ENCODE data around the gene ANO2. TPM values are rescaled to one million over a fixed set of nuclear protein-coding genes. Genes with fewer than 3 reads are reported as not detected.

ANO2 gene
- total RNA-seq, 1 donor from 2014 or later = 1.9 TPM

GRCh38 chr12:5768171-5768570 lies 176.9 kb downstream of the ANO2 start:
- peaks cover 2% of the 10 kb centered on the region for H3K9me3 Mint-ChIP-seq
- peaks cover 3% of the 10 kb centered on the region for H3K36me3 Mint-ChIP-seq (ENCODE audit: low read depth)
- TF ChIP-seq CTCF (conservative IDR thresholded peaks at IDR 0.05) = no peak
- peaks cover 15% of the 10 kb centered on the region for H3K27me3 Mint-ChIP-seq (ENCODE audit: low read depth)
- no peak overlapping the region for H3K4me3 Mint-ChIP-seq
- no peak for DNase-seq (ENCODE audit: low read depth, low spot score)
- H3K27ac Mint-ChIP-seq (ENCODE audit: unreplicated experiment) = no peak overlapping the region
- H3K4me1 Mint-ChIP-seq = no peaks in the 10 kb centered on the region

- no peak for DNase-seq (ENCODE audit: low read depth, low spot score)
- Mint-ChIP-seq H3K27ac (ENCODE audit: unreplicated experiment) (no peak overlapping the region), H3K4me3 (no peak overlapping the region), H3K4me1 (no peaks in the 10 kb centered on the region), H3K36me3 (ENCODE audit: low read depth) (peaks cover 7% of the 10 kb centered on the region), H3K9me3 (peaks cover 14% of the 10 kb centered on the region), H3K27me3 (ENCODE audit: low read depth) (peaks cover 8% of the 10 kb centered on the region)
- no peak for TF ChIP-seq CTCF (conservative IDR thresholded peaks at IDR 0.05)
These were observed 186.7 kb downstream of the ANO2 start for GRCh38 chr12:5758347-5758746.

- Mint-ChIP-seq H3K36me3 (ENCODE audit: low read depth) (peaks cover 7% of the 10 kb centered on the region), H3K27ac (ENCODE audit: unreplicated experiment) (no peak overlapping the region), H3K27me3 (ENCODE audit: low read depth) (peaks cover 10% of the 10 kb centered on the region), H3K9me3 (peaks cover 14% of the 10 kb centered on the region), H3K4me1 (no peaks in the 10 kb centered on the region), H3K4me3 (no peak overlapping the region)
- DNase-seq (ENCODE audit: low read depth, low spot score) = no peak
- TF ChIP-seq CTCF (conservative IDR thresholded peaks at IDR 0.05) = no peak
These were observed 188.7 kb downstream of the ANO2 start for GRCh38 chr12:5756338-5756842.

- Mint-ChIP-seq H3K4me1 (no peaks in the 10 kb centered on the region), H3K4me3 (no peak overlapping the region), H3K27ac (ENCODE audit: unreplicated experiment) (no peak overlapping the region), H3K36me3 (ENCODE audit: low read depth) (no peaks in the 10 kb centered on the region), H3K27me3 (ENCODE audit: low read depth) (peaks cover 1% of the 10 kb centered on the region), H3K9me3 (no peaks in the 10 kb centered on the region)
- TF ChIP-seq CTCF (conservative IDR thresholded peaks at IDR 0.05) = no peak
- no peak for DNase-seq (ENCODE audit: low read depth, low spot score)
These were observed 197.0 kb downstream of the ANO2 start for GRCh38 chr12:5748027-5748426.

GRCh38 chr12:5746917-5747316 lies 198.1 kb downstream of the ANO2 start:
- H3K4me3 Mint-ChIP-seq = no peak overlapping the region
- no peak for TF ChIP-seq CTCF (conservative IDR thresholded peaks at IDR 0.05)
- no peaks in the 10 kb centered on the region for H3K36me3 Mint-ChIP-seq (ENCODE audit: low read depth)
- H3K27me3 Mint-ChIP-seq (ENCODE audit: low read depth) = no peaks in the 10 kb centered on the region
- no peaks in the 10 kb centered on the region for H3K4me1 Mint-ChIP-seq
- DNase-seq (ENCODE audit: low read depth, low spot score) = no peak
- H3K9me3 Mint-ChIP-seq = no peaks in the 10 kb centered on the region
- no peak overlapping the region for H3K27ac Mint-ChIP-seq (ENCODE audit: unreplicated experiment)

Measured in neural crest cell (in vitro differentiated cells).